Astrocyte of the spinal cord (primary cell): ENCODE results near the gene DHRSX.

Experiments
- DNase-seq: peaks from one replicate; pipeline ENCODE4 v3.0.0; 2011; ENCODE audit warnings: low read depth, low spot score
- H3K4me3 ChIP-seq: 2 replicates; pipeline ENCODE4 v1.5.1; 2011; ENCODE audit warnings: low read depth, mild to moderate bottlenecking, low read length, moderate library complexity
- CTCF ChIP-seq: IDR thresholded peaks from 2 replicates; pipeline ENCODE4 v1.5.1; 2012; ENCODE audit warnings: low read depth, mild to moderate bottlenecking, low read length, inconsistent platforms
- in situ Hi-C: cut with HindIII; loops from 2 replicates; pipeline ENCODE4 v1.10.0; 2017; ENCODE audit warnings: low sequenced_read_pairs

DHRSX gene

GRCh38 chrX:2264179-2265030 lies 236.4 kb downstream of the DHRSX start:
- TF ChIP-seq CTCF, result no peak
- in situ Hi-C loops, result no loop called here
- no peak overlapping the region for H3K4me3 ChIP-seq
- no peak for DNase-seq

GRCh38 chrX:2263203-2263602 lies 237.6 kb downstream of the DHRSX start:
- TF ChIP-seq CTCF, result no peak
- no peak overlapping the region for H3K4me3 ChIP-seq
- in situ Hi-C loops, result no loop called here
- DNase-seq, result no peak

GRCh38 chrX:2262668-2263055 lies 238.1 kb downstream of the DHRSX start:
- TF ChIP-seq CTCF, result no peak
- H3K4me3 ChIP-seq, result no peak overlapping the region
- DNase-seq, result no peak
- in situ Hi-C loops, result no loop called here

DNA sequence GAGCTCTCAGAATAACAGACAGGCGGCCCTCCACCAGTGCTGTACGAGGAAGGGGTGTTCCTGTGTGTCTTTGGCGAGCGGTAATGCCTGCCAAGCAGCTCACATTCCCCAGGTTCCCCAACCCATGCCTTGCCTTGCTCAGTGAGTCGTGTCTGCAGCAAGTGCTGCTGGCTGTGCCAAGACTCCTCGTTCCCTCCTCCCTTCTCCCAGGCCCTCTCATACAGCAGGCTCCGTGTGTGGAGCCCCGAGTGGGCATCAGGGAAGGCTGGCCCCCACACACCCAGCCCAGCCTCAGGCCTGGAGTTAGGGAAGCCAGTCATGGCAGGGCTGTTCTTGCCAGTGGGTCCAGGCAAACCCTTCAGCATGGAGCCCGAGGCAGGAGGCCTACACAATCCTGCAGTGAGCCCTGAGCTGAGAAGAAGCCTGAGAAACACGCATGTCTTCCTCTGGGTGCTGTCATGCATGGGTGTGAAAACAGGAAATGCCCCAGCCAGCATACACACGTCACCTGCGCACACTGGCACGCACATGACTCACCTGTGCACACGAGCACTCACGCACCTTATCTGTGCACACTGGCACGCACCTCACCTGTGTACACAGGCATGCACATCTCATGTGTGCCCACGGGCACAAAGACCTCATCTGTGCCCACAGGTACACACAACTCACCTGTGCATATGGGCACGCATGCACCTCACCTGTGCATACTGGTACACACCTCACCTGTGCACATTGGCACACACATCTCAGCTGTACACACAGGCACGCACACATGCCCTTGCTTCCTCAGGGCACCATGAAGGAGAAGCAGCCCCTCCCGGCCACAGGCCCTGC lies 238.7 kb downstream of the DHRSX start:
- no peak for DNase-seq

GRCh38 chrX:2252331-2253065 lies 248.3 kb downstream of the DHRSX start:
- DNase-seq, result no peak
- no peak overlapping the region for H3K4me3 ChIP-seq
- no peak for TF ChIP-seq CTCF
- in situ Hi-C loops, result no loop called here

More for the DNA sequence above, 238.7 kb downstream of the DHRSX start:
- in situ Hi-C loops, result no loop called here
- no peak overlapping the region for H3K4me3 ChIP-seq
- TF ChIP-seq CTCF, result no peak

- no peak for DNase-seq
- no peak for TF ChIP-seq CTCF
- in situ Hi-C loops, result no loop called here
- no peak overlapping the region for H3K4me3 ChIP-seq
Measured at GRCh38 chrX:2251211-2251610, 249.6 kb downstream of the DHRSX start.
